HUES6 (cell line): ENCODE results near the gene GNG12.

ENCODE experiments used
- H3K27ac ChIP-seq: 2 replicates; pipeline ENCODE4 v1.7.0; 2013; ENCODE audit warnings: low read depth, mild to moderate bottlenecking, low read length, inconsistent platforms
- H3K27me3 ChIP-seq: 2 replicates; pipeline ENCODE4 v1.6.1; 2013; ENCODE audit warnings: low read length; ENCODE audit not compliant: control insufficient read depth, insufficient read depth
- H3K36me3 ChIP-seq: 2 replicates; pipeline ENCODE4 v1.6.1; 2013; ENCODE audit warnings: low read length; ENCODE audit not compliant: control insufficient read depth, insufficient read depth
- H3K4me1 ChIP-seq: 2 replicates; pipeline ENCODE4 v1.6.1; 2013; ENCODE audit warnings: low read length; ENCODE audit not compliant: control insufficient read depth, insufficient read depth
- H3K4me3 ChIP-seq: 2 replicates; pipeline ENCODE4 v1.5.1; 2013; ENCODE audit warnings: low read depth, low read length
- H3K9ac ChIP-seq: one replicate; pipeline ENCODE4 v1.6.1; 2013; ENCODE audit warnings: mild to moderate bottlenecking, low read length
- H3K9me3 ChIP-seq: 2 replicates; pipeline ENCODE4 v1.6.1; 2013; ENCODE audit warnings: low read depth, low read length; ENCODE audit not compliant: control insufficient read depth, insufficient read depth

The GNG12 gene

GRCh38 chr1:67827688-67828087 is 5.6 kb downstream of the GNG12 start:
- H3K9me3 ChIP-seq = no peaks in the 10 kb centered on the region
- H3K4me1 ChIP-seq = peaks cover 12% of the 10 kb centered on the region
- H3K27me3 ChIP-seq = peaks cover 20% of the 10 kb centered on the region; the same call in 1 of the 2 replicates
- H3K36me3 ChIP-seq = no peaks in the 10 kb centered on the region
- no peak overlapping the region for H3K27ac ChIP-seq
- H3K4me3 ChIP-seq = no peak overlapping the region
- H3K9ac ChIP-seq = no peak overlapping the region

- Histone ChIP-seq H3K9ac (no peak overlapping the region), H3K4me1 (peaks cover 14% of the 10 kb centered on the region), H3K27me3 (peaks cover 3% of the 10 kb centered on the region; the same call in 1 of the 2 replicates), H3K36me3 (no peaks in the 10 kb centered on the region), H3K4me3 (no peak overlapping the region), H3K27ac (no peak overlapping the region), H3K9me3 (no peaks in the 10 kb centered on the region)
Observed at GRCh38 chr1:67825591-67825990, 7.7 kb downstream of the GNG12 start.

- no peak overlapping the region for H3K27ac ChIP-seq
- H3K4me3 ChIP-seq = no peak overlapping the region
- no peaks in the 10 kb centered on the region for H3K9me3 ChIP-seq
- no peak overlapping the region for H3K9ac ChIP-seq
- no peaks in the 10 kb centered on the region for H3K36me3 ChIP-seq
- peaks cover 17% of the 10 kb centered on the region for H3K4me1 ChIP-seq
- H3K27me3 ChIP-seq = no peaks in the 10 kb centered on the region
Observed at GRCh38 chr1:67824766-67825165, 8.5 kb downstream of the GNG12 start.

- H3K4me3 ChIP-seq = no peak overlapping the region
- H3K27ac ChIP-seq = no peak overlapping the region
- no peaks in the 10 kb centered on the region for H3K36me3 ChIP-seq
- no peaks in the 10 kb centered on the region for H3K9me3 ChIP-seq
- H3K27me3 ChIP-seq = no peaks in the 10 kb centered on the region
- H3K9ac ChIP-seq = no peak overlapping the region
- peaks cover 26% of the 10 kb centered on the region for H3K4me1 ChIP-seq
Observed at GRCh38 chr1:67823615-67824014, 9.7 kb downstream of the GNG12 start.

- Histone ChIP-seq H3K9me3 (0 out of 2 replicates have a peak, but pooled peaks cover 2% of the 10 kb centered on the region), H3K27me3 (no peaks in the 10 kb centered on the region), H3K4me1 (peaks cover 26% of the 10 kb centered on the region), H3K4me3 (no peak overlapping the region), H3K27ac (no peak overlapping the region), H3K9ac (no peak overlapping the region), H3K36me3 (no peaks in the 10 kb centered on the region)
Observed at GRCh38 chr1:67821263-67821662, 12.0 kb downstream of the GNG12 start.

GRCh38 chr1:67818725-67819301 is 14.5 kb downstream of the GNG12 start:
- H3K36me3 ChIP-seq = no peaks in the 10 kb centered on the region
- H3K4me1 ChIP-seq = peaks cover 25% of the 10 kb centered on the region
- no peak overlapping the region for H3K9ac ChIP-seq
- H3K4me3 ChIP-seq = no peak overlapping the region
- no peak overlapping the region for H3K27ac ChIP-seq
- H3K9me3 ChIP-seq = 0 out of 2 replicates have a peak, but pooled peaks cover 2% of the 10 kb centered on the region
- H3K27me3 ChIP-seq = no peaks in the 10 kb centered on the region

- 0 out of 2 replicates have a peak, but pooled peaks cover 2% of the 10 kb centered on the region for H3K9me3 ChIP-seq
- no peak overlapping the region for H3K27ac ChIP-seq
- no peaks in the 10 kb centered on the region for H3K36me3 ChIP-seq
- H3K9ac ChIP-seq = no peak overlapping the region
- peaks cover 19% of the 10 kb centered on the region for H3K4me1 ChIP-seq
- H3K4me3 ChIP-seq = no peak overlapping the region
- no peaks in the 10 kb centered on the region for H3K27me3 ChIP-seq
Observed at GRCh38 chr1:67818162-67818561, 15.1 kb downstream of the GNG12 start.

- no peak overlapping the region for H3K4me3 ChIP-seq
- H3K9ac ChIP-seq = no peak overlapping the region
- peaks cover 12% of the 10 kb centered on the region for H3K4me1 ChIP-seq
- H3K9me3 ChIP-seq = 0 out of 2 replicates have a peak, but pooled peaks cover 2% of the 10 kb centered on the region
- H3K36me3 ChIP-seq = no peaks in the 10 kb centered on the region
- no peak overlapping the region for H3K27ac ChIP-seq
- no peaks in the 10 kb centered on the region for H3K27me3 ChIP-seq
Observed at GRCh38 chr1:67817319-67817718, 15.9 kb downstream of the GNG12 start.

- Histone ChIP-seq H3K36me3 (no peaks in the 10 kb centered on the region), H3K9me3 (0 out of 2 replicates have a peak, but pooled peaks cover 2% of the 10 kb centered on the region), H3K4me1 (peaks cover 12% of the 10 kb centered on the region), H3K4me3 (no peak overlapping the region), H3K27ac (no peak overlapping the region), H3K9ac (no peak overlapping the region), H3K27me3 (no peaks in the 10 kb centered on the region)
Observed at GRCh38 chr1:67816506-67816905, 16.8 kb downstream of the GNG12 start.

- Histone ChIP-seq H3K4me3 (no peak overlapping the region), H3K36me3 (no peaks in the 10 kb centered on the region), H3K27me3 (no peaks in the 10 kb centered on the region), H3K27ac (no peak overlapping the region), H3K9me3 (0 out of 2 replicates have a peak, but pooled peaks cover 2% of the 10 kb centered on the region), H3K4me1 (peaks cover 12% of the 10 kb centered on the region), H3K9ac (no peak overlapping the region)
Observed at GRCh38 chr1:67816095-67816475, 17.2 kb downstream of the GNG12 start.

GRCh38 chr1:67815303-67816094 is 17.8 kb downstream of the GNG12 start:
- H3K4me1 ChIP-seq = peaks cover 11% of the 10 kb centered on the region
- 0 out of 2 replicates have a peak, but pooled peaks cover 2% of the 10 kb centered on the region for H3K9me3 ChIP-seq
- H3K27me3 ChIP-seq = no peaks in the 10 kb centered on the region
- no peak overlapping the region for H3K27ac ChIP-seq
- no peak overlapping the region for H3K9ac ChIP-seq
- no peaks in the 10 kb centered on the region for H3K36me3 ChIP-seq
- H3K4me3 ChIP-seq = no peak overlapping the region
